ENCODE results near the gene PPFIA2. TPM values are rescaled to one million over a fixed set of nuclear protein-coding genes. Genes with fewer than 3 reads are reported as not detected.

Gene PPFIA2
- total RNA-seq, 1 experiment from 2014 or later = not detected

DNA sequence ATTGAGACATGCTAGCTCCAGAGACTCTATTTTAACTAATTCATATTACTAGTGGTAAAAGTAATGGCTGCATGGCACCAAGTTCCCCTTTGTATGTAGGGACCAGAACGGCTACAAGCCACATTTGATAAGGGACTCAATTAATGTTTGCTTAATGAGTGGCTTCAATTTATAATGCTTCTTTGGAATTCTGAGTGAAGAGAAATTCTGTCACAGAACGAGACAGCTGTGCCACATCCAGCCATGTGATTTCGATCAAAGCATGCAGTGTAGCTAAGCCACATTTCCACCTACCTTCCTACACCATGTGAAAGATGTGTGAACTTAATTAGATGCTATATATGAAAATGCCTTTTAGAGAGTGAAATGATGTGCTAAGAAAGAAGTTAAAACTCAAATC lies 463.9 kb downstream of the PPFIA2 start:
- Mint-ChIP-seq H3K4me1 (ENCODE audit: low read depth, unreplicated experiment) (no peaks in the 10 kb centered on the region), H3K36me3 (ENCODE audit: insufficient read depth, unreplicated experiment) (no peaks in the 10 kb centered on the region), H3K27me3 (ENCODE audit: insufficient read depth, unreplicated experiment) (peaks cover 6% of the 10 kb centered on the region), H3K4me3 (ENCODE audit: unreplicated experiment) (no peak overlapping the region), H3K27ac (ENCODE audit: unreplicated experiment) (no peak overlapping the region), H3K9me3 (ENCODE audit: unreplicated experiment) (no peaks in the 10 kb centered on the region)
- TF ChIP-seq, protein P1, sequence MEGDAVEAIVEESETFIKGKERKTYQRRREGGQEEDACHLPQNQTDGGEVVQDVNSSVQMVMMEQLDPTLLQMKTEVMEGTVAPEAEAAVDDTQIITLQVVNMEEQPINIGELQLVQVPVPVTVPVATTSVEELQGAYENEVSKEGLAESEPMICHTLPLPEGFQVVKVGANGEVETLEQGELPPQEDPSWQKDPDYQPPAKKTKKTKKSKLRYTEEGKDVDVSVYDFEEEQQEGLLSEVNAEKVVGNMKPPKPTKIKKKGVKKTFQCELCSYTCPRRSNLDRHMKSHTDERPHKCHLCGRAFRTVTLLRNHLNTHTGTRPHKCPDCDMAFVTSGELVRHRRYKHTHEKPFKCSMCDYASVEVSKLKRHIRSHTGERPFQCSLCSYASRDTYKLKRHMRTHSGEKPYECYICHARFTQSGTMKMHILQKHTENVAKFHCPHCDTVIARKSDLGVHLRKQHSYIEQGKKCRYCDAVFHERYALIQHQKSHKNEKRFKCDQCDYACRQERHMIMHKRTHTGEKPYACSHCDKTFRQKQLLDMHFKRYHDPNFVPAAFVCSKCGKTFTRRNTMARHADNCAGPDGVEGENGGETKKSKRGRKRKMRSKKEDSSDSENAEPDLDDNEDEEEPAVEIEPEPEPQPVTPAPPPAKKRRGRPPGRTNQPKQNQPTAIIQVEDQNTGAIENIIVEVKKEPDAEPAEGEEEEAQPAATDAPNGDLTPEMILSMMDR (IDR thresholded peaks at IDR 0.05; ENCODE audit: insufficient read depth in 1 of 2, low read depth in 1 of 2, low read length in 1 of 2, severe bottlenecking in 1 of 2, unreplicated experiment in 1 of 2) = no peak
- H3K9me3 ChIP-seq = no peaks in the 10 kb centered on the region
- BruUV-seq (replicated peaks) = no TSS peak
- ChIA-PET CTCF (no interaction called here), POLR2A (no interaction called here)
- H3K4me3 ChIP-seq (ENCODE audit: low read depth, low read length) = no peak overlapping the region
- H3K36me3 ChIP-seq (ENCODE audit: control insufficient read depth, insufficient read depth, low read length) = no peaks in the 10 kb centered on the region
- no peaks in the 10 kb centered on the region; the same call in 1 of the 2 replicates for H3K27me3 ChIP-seq (replicated peaks; ENCODE audit: control insufficient read depth, insufficient read depth, low read length)
- DNase-seq = no peak
- no peaks in the 10 kb centered on the region for H3K4me1 ChIP-seq
- intact Hi-C loops (cut with micrococcal nuclease; ENCODE audit: unreplicated experiment) = no loop called here

DNA sequence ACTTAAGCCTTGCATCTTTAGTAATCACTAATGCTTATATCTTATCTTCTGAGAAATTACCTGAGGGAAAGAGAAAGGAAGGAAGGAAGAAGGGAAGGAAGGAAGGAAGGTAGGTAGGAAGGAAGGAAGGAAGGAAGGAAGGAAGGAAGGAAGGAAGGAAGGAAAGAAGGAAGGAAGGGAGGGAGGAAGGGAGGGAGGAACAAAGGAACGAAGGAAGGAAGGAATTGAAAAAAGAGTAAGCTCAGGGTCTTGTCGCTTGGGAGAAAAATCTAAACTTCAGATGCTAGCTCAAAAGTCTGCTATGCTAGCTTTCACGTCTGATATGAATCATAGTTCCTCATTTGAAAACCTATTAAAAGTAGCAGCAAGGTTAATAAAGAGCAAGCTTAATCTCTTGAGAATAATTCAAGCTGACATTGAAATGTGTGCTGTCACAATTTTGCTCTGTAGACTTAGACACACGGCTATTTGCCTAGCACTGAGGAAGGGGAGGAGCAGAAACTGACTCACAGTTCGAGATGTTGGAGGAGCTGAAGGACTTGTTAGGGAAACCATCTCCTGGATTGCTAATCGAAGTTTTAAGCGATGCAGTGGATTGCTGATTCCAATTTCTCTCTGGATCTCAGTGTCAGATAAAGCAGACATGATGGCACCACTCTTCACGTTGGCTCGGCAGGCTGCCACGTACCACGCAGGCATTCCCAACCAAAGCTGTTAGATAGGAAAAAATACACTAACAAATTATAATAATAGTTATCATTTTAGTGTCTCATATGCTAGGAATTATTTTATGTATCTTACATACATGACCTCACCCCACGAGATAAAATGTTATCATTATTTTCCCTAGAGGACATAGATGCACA lies 464.6 kb downstream of the PPFIA2 start:
- no peaks in the 10 kb centered on the region for H3K9me3 Mint-ChIP-seq (ENCODE audit: unreplicated experiment)
- no peak for DNase-seq
- peaks cover 6% of the 10 kb centered on the region for H3K27me3 Mint-ChIP-seq (ENCODE audit: insufficient read depth, unreplicated experiment)
- Histone ChIP-seq H3K4me3 (ENCODE audit: low read depth, low read length) (no peak overlapping the region), H3K27me3 (replicated peaks; ENCODE audit: control insufficient read depth, insufficient read depth, low read length) (no peaks in the 10 kb centered on the region; the same call in 1 of the 2 replicates), H3K36me3 (ENCODE audit: control insufficient read depth, insufficient read depth, low read length) (no peaks in the 10 kb centered on the region), H3K9me3 (no peaks in the 10 kb centered on the region), H3K4me1 (no peaks in the 10 kb centered on the region)
- CTCF ChIA-PET = interaction anchor here (0.7 kb wide), 1 partner anchor 34 kb away, joined by 3 read pairs; no protein-coding TSS in a partner anchor
- TF ChIP-seq, protein P1 (IDR thresholded peaks at IDR 0.05; ENCODE audit: insufficient read depth in 1 of 2, low read depth in 1 of 2, low read length in 1 of 2, severe bottlenecking in 1 of 2, unreplicated experiment in 1 of 2) = no peak
- H3K4me3 Mint-ChIP-seq (ENCODE audit: unreplicated experiment) = no peak overlapping the region
- H3K4me1 Mint-ChIP-seq (ENCODE audit: low read depth, unreplicated experiment) = no peaks in the 10 kb centered on the region
- no peak overlapping the region for H3K27ac Mint-ChIP-seq (ENCODE audit: unreplicated experiment)
- intact Hi-C loops (cut with micrococcal nuclease; ENCODE audit: unreplicated experiment) = no loop called here
- no TSS peak for BruUV-seq (replicated peaks)
- no peaks in the 10 kb centered on the region for H3K36me3 Mint-ChIP-seq (ENCODE audit: insufficient read depth, unreplicated experiment)
- POLR2A ChIA-PET = no interaction called here

DNA sequence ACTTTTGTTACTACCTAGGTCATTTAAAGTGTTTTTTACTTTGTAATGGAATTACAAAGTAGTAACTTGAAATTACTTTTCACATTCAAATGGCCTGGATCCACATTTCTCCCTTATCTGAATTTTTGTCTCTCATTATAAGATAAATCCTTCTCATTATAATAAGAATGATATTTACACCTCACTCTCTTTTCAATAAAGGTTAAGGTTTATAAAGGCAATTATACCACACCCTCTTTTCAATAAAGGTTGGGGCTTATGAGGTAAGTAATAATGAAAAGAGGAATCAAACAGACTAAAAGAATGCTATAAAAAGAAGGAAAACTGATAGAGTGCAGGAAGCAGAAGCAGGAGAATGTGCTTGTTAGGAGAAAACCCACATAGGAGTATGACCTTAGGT lies 470.5 kb downstream of the PPFIA2 start:
- intact Hi-C loops (cut with micrococcal nuclease; ENCODE audit: unreplicated experiment) = no loop called here
- no peaks in the 10 kb centered on the region for H3K4me1 ChIP-seq
- no peaks in the 10 kb centered on the region for H3K36me3 ChIP-seq (ENCODE audit: control insufficient read depth, insufficient read depth, low read length)
- no peak overlapping the region for H3K4me3 ChIP-seq (ENCODE audit: low read depth, low read length)
- H3K27me3 Mint-ChIP-seq (ENCODE audit: insufficient read depth, unreplicated experiment) = peaks cover 2% of the 10 kb centered on the region
- no peaks in the 10 kb centered on the region for H3K9me3 ChIP-seq
- no peak overlapping the region for H3K27ac Mint-ChIP-seq (ENCODE audit: unreplicated experiment)
- DNase-seq = no peak
- ChIA-PET POLR2A (no interaction called here), CTCF (no interaction called here)
- no peak overlapping the region for H3K4me3 Mint-ChIP-seq (ENCODE audit: unreplicated experiment)
- TF ChIP-seq, protein P1 (IDR thresholded peaks at IDR 0.05; ENCODE audit: insufficient read depth in 1 of 2, low read depth in 1 of 2, low read length in 1 of 2, severe bottlenecking in 1 of 2, unreplicated experiment in 1 of 2) = no peak
- H3K36me3 Mint-ChIP-seq (ENCODE audit: insufficient read depth, unreplicated experiment) = no peaks in the 10 kb centered on the region
- BruUV-seq (replicated peaks) = no TSS peak
- H3K4me1 Mint-ChIP-seq (ENCODE audit: low read depth, unreplicated experiment) = no peaks in the 10 kb centered on the region
- no peaks in the 10 kb centered on the region for H3K27me3 ChIP-seq (replicated peaks; ENCODE audit: control insufficient read depth, insufficient read depth, low read length)
- no peaks in the 10 kb centered on the region for H3K9me3 Mint-ChIP-seq (ENCODE audit: unreplicated experiment)
